Stimulated activated naive CD8-positive, alpha-beta T cell treated with anti-CD3 and anti-CD28 coated beads, Interleukin-15, amount 100 ng/mL, for 72 hours (primary cell): ENCODE measurements around the gene COL6A1.
"Not testable (repeated sequence)": the region's sequence is repeated elsewhere in the genome, so short reads cannot be mapped to it uniquely, and the experiment has no call there.

Source experiments
- ATAC-seq: fragments of 150-1000 bp; cut with Tn5 transposase; 2 replicates; pipeline ENCODE4 v1.10.0; 2021; ENCODE audit warnings: mild to moderate bottlenecking, moderate library complexity
- DNase-seq, 2 donors: peaks; one replicate each; pipeline ENCODE4 v3.0.0; 2021 to 2022
- H3K27ac Mint-ChIP-seq, 2 donors: one replicate each; pipeline ENCODE4 v1.8.0; 2022; ENCODE audit warnings: mild to moderate bottlenecking in 2 of 2, mixed read lengths in 2 of 2, moderate library complexity in 2 of 2
- H3K27me3 Mint-ChIP-seq: one replicate; pipeline ENCODE4 v1.8.0; 2022; ENCODE audit warnings: mixed read lengths
- H3K4me1 Mint-ChIP-seq: one replicate; pipeline ENCODE4 v1.8.0; 2022; ENCODE audit warnings: mild to moderate bottlenecking, mixed read lengths
- H3K4me3 Mint-ChIP-seq, 2 donors: one replicate each; pipeline ENCODE4 v1.8.0; 2022; ENCODE audit warnings: mild to moderate bottlenecking in 2 of 2, mixed read lengths in 2 of 2, moderate library complexity in 1 of 2
- H3K9me3 Mint-ChIP-seq, 2 donors: one replicate each; pipeline ENCODE4 v1.8.0; 2022; ENCODE audit warnings: mixed read lengths in 2 of 2

Gene COL6A1

DNA sequence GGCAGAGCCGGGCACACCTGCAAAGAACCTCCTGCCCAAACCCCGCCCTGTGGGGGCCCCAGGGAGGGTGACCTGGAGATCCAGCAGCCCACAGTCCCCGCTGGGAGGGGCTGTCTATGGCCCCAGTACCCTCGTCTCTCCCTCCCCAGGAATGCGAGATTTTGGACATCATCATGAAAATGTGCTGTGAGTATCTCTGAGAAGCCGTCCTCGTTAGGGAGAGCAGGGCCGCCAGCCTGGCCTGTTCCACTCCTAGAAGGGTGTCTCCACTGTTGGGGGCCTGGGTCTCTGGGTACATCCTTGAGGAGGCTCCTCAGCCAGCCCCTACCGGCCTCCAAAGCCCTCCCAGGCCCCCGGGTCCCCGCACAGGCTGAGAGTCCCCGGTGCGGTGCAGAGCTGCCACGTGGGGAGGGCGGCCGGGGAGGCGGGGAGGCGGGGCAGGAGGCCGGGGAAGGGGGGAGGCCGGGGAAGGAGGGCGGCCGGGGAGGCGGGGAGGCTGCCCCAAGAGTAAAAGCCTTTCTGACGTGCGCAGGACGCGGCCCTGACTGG is 18.7 kb downstream of the COL6A1 start:
- H3K27ac Mint-ChIP-seq: no peak overlapping the region
- H3K9me3 Mint-ChIP-seq: no peaks in the 10 kb centered on the region
- peaks cover 9% of the 10 kb centered on the region for H3K4me1 Mint-ChIP-seq
- H3K4me3 Mint-ChIP-seq: no peak overlapping the region
- DNase-seq (peak in 1 of 2 donors; percentile 6), ATAC-seq (peak; percentile 13)
- H3K27me3 Mint-ChIP-seq: no peaks in the 10 kb centered on the region

- ATAC-seq: no peak
- H3K4me1 Mint-ChIP-seq: peaks cover 4% of the 10 kb centered on the region
- no peak overlapping the region for H3K27ac Mint-ChIP-seq
- no peaks in the 10 kb centered on the region for H3K27me3 Mint-ChIP-seq
- H3K4me3 Mint-ChIP-seq: no peak overlapping the region
- no peaks in the 10 kb centered on the region for H3K9me3 Mint-ChIP-seq
- peak in 1 of 2 donors; percentile 7 for DNase-seq
Observed at GRCh38 chr21:46000731-46001641, 19.4 kb downstream of the COL6A1 start.

DNA sequence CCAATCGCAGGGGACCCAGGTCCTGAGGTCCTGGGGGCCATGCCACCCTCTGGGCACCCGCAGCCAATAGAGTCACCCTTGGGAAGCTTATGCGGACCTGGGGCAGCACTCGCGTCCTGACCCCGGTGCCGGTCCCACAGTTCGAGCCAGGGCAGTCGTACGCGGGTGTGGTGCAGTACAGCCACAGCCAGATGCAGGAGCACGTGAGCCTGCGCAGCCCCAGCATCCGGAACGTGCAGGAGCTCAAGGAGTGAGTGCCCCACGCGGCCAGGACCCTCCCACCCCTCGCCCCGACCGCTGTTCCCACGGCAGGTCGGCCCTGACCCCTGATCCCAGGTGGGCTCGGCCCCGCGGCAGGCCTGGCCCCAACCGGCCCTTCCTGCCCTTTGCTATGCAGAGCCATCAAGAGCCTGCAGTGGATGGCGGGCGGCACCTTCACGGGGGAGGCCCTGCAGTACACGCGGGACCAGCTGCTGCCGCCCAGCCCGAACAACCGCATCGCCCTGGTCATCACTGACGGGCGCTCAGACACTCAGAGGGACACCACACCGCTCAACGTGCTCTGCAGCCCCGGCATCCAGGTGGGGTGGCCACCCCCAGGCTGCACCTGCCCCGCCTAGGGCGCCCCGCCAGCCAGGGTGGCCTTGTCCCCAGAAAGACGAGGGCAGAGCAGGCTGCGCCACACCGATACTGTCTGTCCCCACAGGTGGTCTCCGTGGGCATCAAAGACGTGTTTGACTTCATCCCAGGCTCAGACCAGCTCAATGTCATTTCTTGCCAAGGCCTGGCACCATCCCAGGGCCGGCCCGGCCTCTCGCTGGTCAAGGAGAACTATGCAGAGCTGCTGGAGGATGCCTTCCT is 20.5 kb downstream of the COL6A1 start:
- no peak for ATAC-seq
- Mint-ChIP-seq H3K9me3 (no peaks in the 10 kb centered on the region), H3K27me3 (no peaks in the 10 kb centered on the region), H3K27ac (no peak overlapping the region), H3K4me1 (no peaks in the 10 kb centered on the region), H3K4me3 (no peak overlapping the region)
- DNase-seq: peak in 1 of 2 donors; percentile 7

GRCh38 chr21:46002841-46003574 is 21.4 kb downstream of the COL6A1 start:
- ATAC-seq (peak; percentile 35), DNase-seq (peak in 1 of 2 donors; percentile 1)
- H3K4me3 Mint-ChIP-seq: no peak overlapping the region
- H3K9me3 Mint-ChIP-seq: peaks cover under 1 to 2% of the 10 kb centered on the region in 2 donors
- no peak overlapping the region for H3K27ac Mint-ChIP-seq
- no peaks in the 10 kb centered on the region for H3K27me3 Mint-ChIP-seq
- no peaks in the 10 kb centered on the region for H3K4me1 Mint-ChIP-seq

DNA sequence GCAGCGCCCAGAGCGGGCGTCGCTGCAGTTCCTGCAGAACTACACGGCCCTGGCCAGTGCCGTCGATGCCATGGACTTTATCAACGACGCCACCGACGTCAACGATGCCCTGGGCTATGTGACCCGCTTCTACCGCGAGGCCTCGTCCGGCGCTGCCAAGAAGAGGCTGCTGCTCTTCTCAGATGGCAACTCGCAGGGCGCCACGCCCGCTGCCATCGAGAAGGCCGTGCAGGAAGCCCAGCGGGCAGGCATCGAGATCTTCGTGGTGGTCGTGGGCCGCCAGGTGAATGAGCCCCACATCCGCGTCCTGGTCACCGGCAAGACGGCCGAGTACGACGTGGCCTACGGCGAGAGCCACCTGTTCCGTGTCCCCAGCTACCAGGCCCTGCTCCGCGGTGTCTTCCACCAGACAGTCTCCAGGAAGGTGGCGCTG is 22.0 kb downstream of the COL6A1 start:
- no peak overlapping the region for H3K4me3 Mint-ChIP-seq
- H3K4me1 Mint-ChIP-seq: no peaks in the 10 kb centered on the region
- no peaks in the 10 kb centered on the region for H3K27me3 Mint-ChIP-seq
- no peak for ATAC-seq
- H3K9me3 Mint-ChIP-seq: peaks cover 6 to 8% of the 10 kb centered on the region in 2 donors
- DNase-seq: peak in 1 of 2 donors; percentile 7
- no peak overlapping the region for H3K27ac Mint-ChIP-seq

GRCh38 chr21:46004168-46004861 is 22.7 kb downstream of the COL6A1 start:
- Mint-ChIP-seq H3K27ac (no peak overlapping the region), H3K9me3 (peaks cover 7 to 9% of the 10 kb centered on the region in 2 donors), H3K27me3 (no peaks in the 10 kb centered on the region), H3K4me3 (no peak overlapping the region), H3K4me1 (no peaks in the 10 kb centered on the region)
- no peak for ATAC-seq
- DNase-seq: no peak

- Mint-ChIP-seq H3K4me3 (no peak overlapping the region), H3K4me1 (no peaks in the 10 kb centered on the region), H3K27ac (no peak overlapping the region), H3K9me3 (peaks cover 7 to 9% of the 10 kb centered on the region in 2 donors), H3K27me3 (no peaks in the 10 kb centered on the region)
- DNase-seq (no peak), ATAC-seq (no peak)
Observed at GRCh38 chr21:46005081-46005480, 23.5 kb downstream of the COL6A1 start.

DNA sequence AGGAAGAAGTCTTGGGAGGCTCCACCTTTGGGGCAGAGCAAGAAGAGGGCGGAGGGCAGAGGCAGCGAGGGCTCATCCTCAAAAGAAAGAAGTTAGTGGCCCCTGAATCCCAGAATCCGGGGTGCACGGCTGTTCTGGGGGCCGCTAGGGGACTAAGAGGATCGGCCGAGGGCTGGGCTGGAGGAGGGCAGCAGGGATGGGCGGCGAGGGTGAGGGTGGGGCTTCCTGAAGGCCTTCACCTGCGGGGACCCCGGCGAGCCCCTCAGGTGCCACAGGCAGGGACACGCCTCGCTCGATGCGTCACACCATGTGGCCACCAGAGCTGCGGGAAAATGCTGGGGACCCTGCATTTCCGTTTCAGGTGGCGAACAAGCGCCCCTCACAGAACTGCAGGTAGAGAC is 23.9 kb downstream of the COL6A1 start:
- DNase-seq (no peak), ATAC-seq (no peak)
- no peaks in the 10 kb centered on the region for H3K27me3 Mint-ChIP-seq
- peaks cover 7 to 9% of the 10 kb centered on the region in 2 donors for H3K9me3 Mint-ChIP-seq
- H3K27ac Mint-ChIP-seq: no peak overlapping the region
- no peaks in the 10 kb centered on the region for H3K4me1 Mint-ChIP-seq
- H3K4me3 Mint-ChIP-seq: no peak overlapping the region

DNA sequence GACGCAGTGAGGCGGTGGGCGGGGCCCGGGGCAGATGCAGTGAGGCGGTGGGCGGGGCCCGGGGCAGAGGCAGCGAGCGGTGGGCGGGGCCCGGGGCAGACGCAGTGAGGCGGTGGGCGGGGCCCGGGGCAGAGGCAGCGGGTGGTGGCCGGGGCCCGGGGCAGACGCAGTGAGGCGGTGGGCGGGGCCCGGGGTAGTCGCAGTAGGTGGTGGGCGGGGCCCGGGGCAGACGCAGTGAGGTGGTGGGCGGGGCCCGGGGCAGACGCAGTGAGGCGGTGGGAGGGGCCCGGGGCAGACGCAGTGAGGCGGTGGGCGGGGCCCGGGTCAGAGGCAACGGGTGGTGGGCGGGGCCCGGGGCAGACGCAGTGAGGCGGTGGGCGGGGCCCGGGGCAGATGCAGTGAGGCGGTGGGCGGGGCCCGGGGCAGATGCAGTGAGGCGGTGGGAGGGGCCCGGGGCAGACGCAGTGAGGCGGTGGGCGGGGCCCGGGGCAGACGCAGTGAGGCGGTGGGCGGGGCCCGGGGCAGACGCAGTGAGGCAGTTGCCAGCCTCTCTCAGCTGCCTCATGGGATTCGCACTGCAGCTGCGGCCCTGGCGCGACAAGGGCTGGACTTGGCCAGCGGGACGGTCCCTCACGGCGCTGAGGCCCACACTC is 24.4 kb downstream of the COL6A1 start:
- H3K9me3 Mint-ChIP-seq, H3K27ac Mint-ChIP-seq: not testable (repeated sequence)

DNA sequence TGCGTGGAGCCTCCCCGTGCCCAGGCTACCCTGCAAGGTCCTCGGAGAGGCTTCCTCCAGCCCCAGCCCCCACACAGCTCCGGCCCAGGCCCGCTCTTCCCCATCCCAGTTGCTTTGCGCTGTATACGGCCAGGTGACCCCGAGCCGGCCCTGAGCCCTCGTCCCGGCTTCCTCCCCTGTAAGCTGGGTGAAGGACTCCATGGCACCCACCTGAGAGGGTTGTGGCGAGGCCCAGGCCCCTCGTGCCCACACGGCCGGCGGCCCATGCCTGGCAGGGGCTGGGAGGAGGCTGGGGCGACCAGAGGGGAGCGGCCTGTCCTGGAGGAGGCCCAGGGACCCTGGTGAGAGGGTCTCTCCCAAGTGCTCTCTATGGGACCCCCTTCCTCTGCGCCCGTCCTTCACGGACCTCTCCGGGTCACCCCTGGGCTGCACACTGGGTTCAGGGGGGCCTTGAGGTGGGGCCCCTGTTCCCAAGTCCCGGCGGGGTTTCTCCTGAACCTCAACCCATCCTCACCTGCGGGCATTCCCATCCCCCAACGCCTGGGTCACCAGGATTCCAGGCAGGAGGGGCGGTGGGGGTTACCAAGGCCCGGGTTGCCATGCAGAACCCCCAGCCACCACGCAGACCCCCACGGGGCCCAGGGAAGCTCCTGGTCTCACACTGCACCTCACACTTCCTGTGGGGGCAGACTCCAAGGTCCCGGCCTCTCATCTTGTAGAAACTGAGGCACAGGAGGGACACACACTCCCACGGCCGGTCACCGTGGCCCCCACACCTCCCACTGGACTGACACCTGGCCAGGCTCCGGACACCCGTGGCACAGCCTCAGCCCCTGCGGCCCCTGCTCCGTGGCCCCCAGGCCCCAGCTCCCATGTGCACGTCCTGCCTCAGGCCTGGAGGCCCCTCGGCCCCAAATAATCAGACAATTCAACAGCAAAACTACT is 25.2 kb downstream of the COL6A1 start:
- Mint-ChIP-seq H3K4me3 (no peak overlapping the region), H3K27ac (no peak overlapping the region), H3K4me1 (no peaks in the 10 kb centered on the region), H3K9me3 (peaks cover 7 to 9% of the 10 kb centered on the region in 2 donors), H3K27me3 (peaks cover 7% of the 10 kb centered on the region)
- DNase-seq (no peak), ATAC-seq (no peak)

More for the DNA sequence above, 24.4 kb downstream of the COL6A1 start:
- not testable (repeated sequence) for H3K4me3 Mint-ChIP-seq, ATAC-seq, H3K4me1 Mint-ChIP-seq, DNase-seq, H3K27me3 Mint-ChIP-seq

- no peak for ATAC-seq
- peaks cover 9% of the 10 kb centered on the region for H3K27me3 Mint-ChIP-seq
- no peak for DNase-seq
- no peaks in the 10 kb centered on the region for H3K4me1 Mint-ChIP-seq
- no peak overlapping the region for H3K27ac Mint-ChIP-seq
- no peak overlapping the region for H3K4me3 Mint-ChIP-seq
- H3K9me3 Mint-ChIP-seq: peaks cover 7 to 9% of the 10 kb centered on the region in 2 donors
Observed at GRCh38 chr21:46007492-46007868, 25.9 kb downstream of the COL6A1 start.

- H3K27me3 Mint-ChIP-seq: peaks cover 25% of the 10 kb centered on the region
- H3K9me3 Mint-ChIP-seq: peaks cover 7 to 9% of the 10 kb centered on the region in 2 donors
- ATAC-seq: no peak
- H3K27ac Mint-ChIP-seq: no peak overlapping the region
- DNase-seq: no peak
- no peaks in the 10 kb centered on the region for H3K4me1 Mint-ChIP-seq
- H3K4me3 Mint-ChIP-seq: no peak overlapping the region
Observed at GRCh38 chr21:46008893-46009621, 27.5 kb downstream of the COL6A1 start.
